Endothelial cell of umbilical vein (primary cell): ENCODE results near the gene ZDHHC13. TPM values are rescaled to one million over a fixed set of nuclear protein-coding genes. Genes with fewer than 3 reads are reported as not detected.

Experiments used
- BruUV-seq: library from RNA; stranded (reverse); fragments of 400-500 nt; replicated peaks from 2 replicates; lab custom pipeline; 2021; lab: Mats Ljungman, UMichigan
- CTCF ChIA-PET: fragments of 300-600, 350-600 bp; sonication (Branson Sonifier 250); formaldehyde crosslinking; loops from one replicate; lab custom pipeline; 2021; ENCODE audit warnings: antibody characterized with exemption, inconsistent platforms; lab: Charles Lee
- POLR2A ChIA-PET: fragments of 300-600, 350-600 bp; sonication (Branson Sonifier 250); formaldehyde crosslinking; loops from one replicate; lab custom pipeline; 2021; ENCODE audit warnings: antibody characterized with exemption, inconsistent platforms; lab: Charles Lee
- DNase-seq: peaks from one replicate; pipeline ENCODE4 v3.0.0-alpha.2; 2011; ENCODE audit warnings: low read depth, low spot score
- FAIRE-seq: peaks from 2 replicates; lab custom pipeline; 2011; peaks lifted over from hg19 to GRCh38; lab: Jason Lieb, UNC
- H2AFZ ChIP-seq: 2 replicates; pipeline ENCODE4 v1.6.0; 2012; ENCODE audit warnings: low read depth, low read length, control low read depth, inconsistent platforms
- H3K27ac ChIP-seq: 2 replicates; pipeline ENCODE4 v1.5.1; 2011; ENCODE audit warnings: low read depth, mild to moderate bottlenecking, control low read depth, low read length, moderate library complexity; ENCODE audit not compliant: insufficient read depth
- H3K27me3 ChIP-seq, 2 experiments: 2 replicates each; pipeline versions ENCODE4 v1.6.0 to v1.6.1; 2011; ENCODE audit warnings: low read length in 2 of 2, mixed read lengths in 1 of 2; ENCODE audit not compliant: control insufficient read depth in 2 of 2, insufficient read depth in 2 of 2
- H3K36me3 ChIP-seq, 2 experiments: 2 replicates in 1 of 2; 3 replicates in 1 of 2; pipeline ENCODE4 v1.5.1; 2011; ENCODE audit warnings: low read length in 2 of 2, mild to moderate bottlenecking in 1 of 2, moderate library complexity in 1 of 2; ENCODE audit not compliant: control insufficient read depth in 2 of 2, insufficient read depth in 2 of 2; ENCODE audit errors: extremely low read depth in 1 of 2
- H3K4me1 ChIP-seq: 3 replicates; pipeline ENCODE4 v1.5.1; 2011; ENCODE audit warnings: mild to moderate bottlenecking, low read length; ENCODE audit not compliant: control insufficient read depth, insufficient read depth; ENCODE audit errors: extremely low read depth
- H3K4me2 ChIP-seq: 2 replicates; pipeline ENCODE4 v1.6.1; 2011; ENCODE audit warnings: low read length, control low read depth, mixed read lengths; ENCODE audit not compliant: insufficient read depth
- H3K4me3 ChIP-seq, 3 experiments: fragments of 200-600 bp in 1 of 3; sonication (generic), shearing (Covaris generic) in 1 of 3; replicated peaks in 1 of 3; 2 replicates each; pipeline ENCODE4 v1.5.1; 2011 to 2016; ENCODE audit warnings: control low read depth in 3 of 3, low read length in 3 of 3, mild to moderate bottlenecking in 2 of 3, inconsistent platforms in 1 of 3, low read depth in 1 of 3, moderate library complexity in 1 of 3; ENCODE audit not compliant: insufficient read depth in 1 of 3
- H3K79me2 ChIP-seq: 2 replicates; pipeline ENCODE4 v1.6.0; 2012; ENCODE audit warnings: low read length, inconsistent platforms; ENCODE audit not compliant: control insufficient read depth, insufficient read depth
- H3K9ac ChIP-seq: replicated peaks from 2 replicates; pipeline ENCODE3; 2011; ENCODE audit warnings: low read length, control low read depth; ENCODE audit not compliant: insufficient read depth; ENCODE audit errors: extremely low read depth
- H3K9me1 ChIP-seq: replicated peaks from 3 replicates; pipeline ENCODE4 v1.6.0; 2011; ENCODE audit warnings: mild to moderate bottlenecking, low read length; ENCODE audit not compliant: control insufficient read depth, insufficient read depth; ENCODE audit errors: extremely low read depth
- H3K9me3 ChIP-seq: replicated peaks from 2 replicates; pipeline ENCODE4 v1.5.1; 2012; ENCODE audit warnings: low read length, inconsistent platforms; ENCODE audit not compliant: control insufficient read depth, insufficient read depth
- H4K20me1 ChIP-seq: replicated peaks from 2 replicates; pipeline ENCODE3; 2011; ENCODE audit warnings: mild to moderate bottlenecking, low read length; ENCODE audit not compliant: control insufficient read depth, insufficient read depth; ENCODE audit errors: extremely low read depth
- CTCF ChIP-seq, 2 donors: IDR thresholded peaks; 1 replicate in 1 of 2; 2 replicates in 1 of 2; pipeline ENCODE4 v1.5.1; 2011; ENCODE audit warnings: low read length in 2 of 2, mild to moderate bottlenecking in 2 of 2, moderate library complexity in 2 of 2, control low read depth in 1 of 2, inconsistent platforms in 1 of 2, low read depth in 1 of 2; ENCODE audit not compliant: insufficient read depth in 1 of 2; ENCODE audit errors: extremely low read depth in 1 of 2
- EZH2 ChIP-seq: IDR thresholded peaks from 2 replicates; pipeline ENCODE4 v1.6.1; 2012; ENCODE audit warnings: borderline replicate concordance, low read depth, mild to moderate bottlenecking, moderate library complexity, low read length, inconsistent platforms; ENCODE audit not compliant: severe bottlenecking
- FOS ChIP-seq: IDR thresholded peaks from 2 replicates; pipeline ENCODE4 v1.6.1; 2011; ENCODE audit warnings: mild to moderate bottlenecking, low read length, moderate library complexity, borderline replicate concordance; ENCODE audit not compliant: insufficient read depth
- GATA2 ChIP-seq: IDR thresholded peaks from 2 replicates; pipeline ENCODE4 v1.7.0; 2011; ENCODE audit warnings: low read depth, mild to moderate bottlenecking, moderate library complexity, mixed read lengths, low read length; ENCODE audit not compliant: insufficient read length, insufficient read depth
- JUN ChIP-seq: IDR thresholded peaks from 2 replicates; pipeline ENCODE4 v1.6.1; 2011; ENCODE audit warnings: borderline replicate concordance, low read depth; ENCODE audit not compliant: insufficient read length, insufficient read depth
- MAX ChIP-seq: IDR thresholded peaks from 2 replicates; pipeline ENCODE4 v1.6.1; 2011; ENCODE audit not compliant: insufficient read depth, insufficient read length
- MYC ChIP-seq: IDR thresholded peaks from one replicate; pipeline ENCODE4 v1.6.1; 2011; ENCODE audit warnings: mild to moderate bottlenecking, low read depth, low read length
- POLR2A ChIP-seq: IDR thresholded peaks from 2 replicates; pipeline ENCODE4 v1.6.1; 2012; ENCODE audit warnings: low read depth, mild to moderate bottlenecking, control low read depth, low read length
- POLR2AphosphoS5 ChIP-seq: IDR thresholded peaks from 2 replicates; pipeline ENCODE4 v1.6.1; 2012; ENCODE audit warnings: low read depth, mild to moderate bottlenecking, control low read depth, low read length, moderate library complexity; ENCODE audit not compliant: insufficient read depth
- dilution Hi-C: fragments of 300-500 bp; cut with MboI; formaldehyde crosslinking; loops from one replicate; pipeline ENCODE4 v1.15.0; 2019; ENCODE audit warnings: low sequenced_read_pairs; ENCODE audit not compliant: extremely low pct_ligation_motif_present
- intact Hi-C: fragments of 100-400 bp; cut with micrococcal nuclease; formaldehyde crosslinking; loops from one replicate; pipeline ENCODE4 v1.10.0; 2022
- polyA plus RNA-seq, 4 experiments: library from polyadenylated mRNA; depleted of rRNA in 3 of 4; stranded (reverse) in 3 of 4; unstranded in 1 of 4; fragments of >200 nt; gene quantifications; 2 replicates each; pipeline versions ENCODE4 v1.2.1 to v1.2.3, GENCODE V29; 2011 to 2012; ENCODE audit warnings: missing spikeins in 1 of 4
- total RNA-seq: library from RNA; stranded (reverse); gene quantifications from 2 replicates; pipeline ENCODE4 v1.2.3, GENCODE V29; 2021

Gene ZDHHC13
- total and polyA plus RNA-seq, 2 donors (not counting 3 experiments of a cell fraction or from before 2014, with no cell fraction given): 37.4 to 52.9 TPM

GRCh38 chr11:19145319-19145718 is 28.4 kb downstream of the ZDHHC13 start:
- H3K27ac ChIP-seq: no peak overlapping the region
- H2AFZ ChIP-seq: no peak overlapping the region
- dilution Hi-C loops (no loop called here), intact Hi-C loops (no loop called here)
- ChIA-PET CTCF (interaction anchor here (0.7 to 1.2 kb wide), 3 partner anchors 68 to 75 kb away, joined by 3 to 4 read pairs (median 3); no protein-coding TSS in a partner anchor), POLR2A (no interaction called here)
- H3K79me2 ChIP-seq: peaks cover 2% of the 10 kb centered on the region
- H3K36me3 ChIP-seq: peaks cover 1 to 17% of the 10 kb centered on the region in 2 experiments
- FAIRE-seq (no peak), DNase-seq (no peak)
- BruUV-seq: no TSS peak
- no peak overlapping the region for H3K9ac ChIP-seq
- H3K4me2 ChIP-seq: no peak overlapping the region
- H3K4me1 ChIP-seq: no peaks in the 10 kb centered on the region
- no peaks in the 10 kb centered on the region for H3K9me1 ChIP-seq
- H3K4me3 ChIP-seq: no peak overlapping the region
- no peaks in the 10 kb centered on the region for H4K20me1 ChIP-seq
- H3K27me3 ChIP-seq: no peaks in the 10 kb centered on the region
- H3K9me3 ChIP-seq: no peaks in the 10 kb centered on the region
- TF ChIP-seq CTCF (IDR thresholded peaks at IDR 0.05; ENCODE audit: extremely low read depth in 1 of 2, insufficient read depth in 1 of 2, low read depth in 1 of 2, low read length in 2 of 2): no peak
- TF ChIP-seq POLR2A: no peak
- no peak for TF ChIP-seq MAX

GRCh38 chr11:19156892-19157291 is 39.9 kb downstream of the ZDHHC13 start:
- no peaks in the 10 kb centered on the region for H3K79me2 ChIP-seq

More at GRCh38 chr11:19156892-19157291, 39.9 kb downstream of the ZDHHC13 start:
- no peak overlapping the region for H3K9ac ChIP-seq
- POLR2A ChIA-PET: no interaction called here
- DNase-seq: no peak
- BruUV-seq: no TSS peak
- no peak for FAIRE-seq
- TF ChIP-seq GATA2 (no peak), MAX (no peak), MYC (no peak), EZH2 (no peak), FOS (no peak), POLR2AphosphoS5 (no peak), POLR2A (no peak), JUN (no peak), CTCF (IDR thresholded peaks at IDR 0.05; ENCODE audit: extremely low read depth in 1 of 2, insufficient read depth in 1 of 2, low read depth in 1 of 2, low read length in 2 of 2) (no peak)
- no peaks in the 10 kb centered on the region for H3K4me1 ChIP-seq
- dilution Hi-C loops: no loop called here
- H3K9me3 ChIP-seq: no peaks in the 10 kb centered on the region
- no peaks in the 10 kb centered on the region for H3K27me3 ChIP-seq
- H4K20me1 ChIP-seq: no peaks in the 10 kb centered on the region
- no peak overlapping the region for H3K27ac ChIP-seq
- CTCF ChIA-PET: interaction anchor here (10.9 kb wide), 1 partner anchor 82 kb away, joined by 105 read pairs; no protein-coding TSS in a partner anchor
- no peak overlapping the region for H3K4me2 ChIP-seq
- H3K36me3 ChIP-seq: peaks cover 9 to 15% of the 10 kb centered on the region in 2 experiments
- no peaks in the 10 kb centered on the region for H3K9me1 ChIP-seq
- H2AFZ ChIP-seq: no peak overlapping the region
- intact Hi-C loops: no loop called here
- no peak overlapping the region for H3K4me3 ChIP-seq
